WERI-Rb-1 (cell line): ENCODE measurements around the gene NCOA1.

ENCODE experiments used
- DNase-seq: peaks from one replicate; pipeline ENCODE4 v3.0.0-alpha.2; 2020
- H3K27ac ChIP-seq: fragments of 250-450 bp; sonication (Bioruptor Pico); 2 replicates; pipeline ENCODE4 v1.5.1; 2020; ENCODE audit warnings: mild to moderate bottlenecking, moderate library complexity
- H3K27me3 ChIP-seq: fragments of 250-450 bp; sonication (Bioruptor Pico); 2 replicates; pipeline ENCODE4 v1.5.1; 2021; ENCODE audit warnings: mild to moderate bottlenecking, low read depth, moderate library complexity; ENCODE audit not compliant: insufficient read depth, severe bottlenecking
- H3K36me3 ChIP-seq: fragments of 250-450 bp; sonication (Bioruptor Pico); 2 replicates; pipeline ENCODE4 v1.5.1; 2020; ENCODE audit warnings: mild to moderate bottlenecking, moderate library complexity
- H3K4me3 ChIP-seq: 2 replicates; pipeline ENCODE4 v1.5.1; 2011; ENCODE audit warnings: low read depth, mild to moderate bottlenecking, control low read depth, low read length
- H3K9me3 ChIP-seq: fragments of 250-450 bp; sonication (Bioruptor Pico); 2 replicates; pipeline ENCODE4 v1.5.1; 2021; ENCODE audit warnings: mild to moderate bottlenecking, moderate library complexity; ENCODE audit not compliant: severe bottlenecking
- CTCF ChIP-seq: IDR thresholded peaks from 2 replicates; pipeline ENCODE4 v1.5.1; 2011; ENCODE audit warnings: low read depth, mild to moderate bottlenecking, control low read depth, inconsistent platforms, low read length

Gene NCOA1

DNA sequence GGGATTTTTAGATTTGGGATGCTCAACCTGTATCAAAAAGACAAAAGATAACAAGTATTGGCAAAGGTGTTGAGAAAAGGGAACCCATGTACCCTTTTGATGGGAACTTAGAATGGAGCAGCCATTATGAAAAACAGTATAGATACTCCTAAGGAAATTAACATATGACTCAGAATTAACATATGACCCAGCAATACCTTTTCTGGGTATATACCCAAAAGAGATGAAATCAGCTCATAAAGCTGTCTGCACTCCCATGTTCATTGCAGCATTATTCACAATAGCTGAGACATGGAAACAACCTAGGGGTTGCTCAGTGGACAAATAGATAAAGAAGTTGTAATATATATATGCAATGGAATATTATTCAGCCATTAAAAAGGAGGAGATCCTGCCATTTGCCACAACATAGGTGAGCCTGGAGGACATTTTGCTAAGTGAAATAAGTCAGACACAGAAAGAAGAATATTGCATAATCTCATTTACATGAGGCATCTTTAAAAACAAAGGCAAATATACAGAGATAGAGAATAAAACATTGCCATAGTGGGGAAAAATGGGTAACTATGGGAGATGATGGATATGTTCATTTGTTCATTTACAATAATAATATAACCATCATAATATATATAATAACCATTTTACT is 160.1 kb downstream of the NCOA1 start:
- H3K36me3 ChIP-seq: no peaks in the 10 kb centered on the region
- H3K27ac ChIP-seq: no peak overlapping the region
- H3K27me3 ChIP-seq: no peaks in the 10 kb centered on the region

DNA sequence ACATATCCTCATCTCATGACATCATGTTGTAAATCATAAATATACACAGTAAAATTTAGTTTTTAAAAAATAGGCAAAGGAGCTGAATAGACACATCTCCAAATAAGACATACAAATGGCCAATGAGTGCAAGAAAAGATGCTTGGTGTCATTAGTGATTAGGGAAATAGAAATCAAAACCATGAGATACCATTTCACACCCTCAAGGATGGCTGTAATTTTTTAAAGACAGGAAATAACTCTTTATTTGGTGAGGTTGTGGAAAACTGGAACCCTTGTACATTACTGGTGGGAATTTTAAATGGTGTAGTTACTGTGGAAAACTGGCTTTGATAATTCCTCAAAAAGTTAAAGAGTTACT is 160.6 kb downstream of the NCOA1 start:
- Histone ChIP-seq H3K27ac (no peak overlapping the region), H3K4me3 (no peak overlapping the region), H3K36me3 (no peaks in the 10 kb centered on the region), H3K9me3 (no peaks in the 10 kb centered on the region), H3K27me3 (no peaks in the 10 kb centered on the region)
- no peak for DNase-seq
- TF ChIP-seq CTCF: no peak

More for the DNA sequence above, 160.1 kb downstream of the NCOA1 start:
- Histone ChIP-seq H3K9me3 (no peaks in the 10 kb centered on the region), H3K4me3 (no peak overlapping the region)
- TF ChIP-seq CTCF: no peak
- no peak for DNase-seq

DNA sequence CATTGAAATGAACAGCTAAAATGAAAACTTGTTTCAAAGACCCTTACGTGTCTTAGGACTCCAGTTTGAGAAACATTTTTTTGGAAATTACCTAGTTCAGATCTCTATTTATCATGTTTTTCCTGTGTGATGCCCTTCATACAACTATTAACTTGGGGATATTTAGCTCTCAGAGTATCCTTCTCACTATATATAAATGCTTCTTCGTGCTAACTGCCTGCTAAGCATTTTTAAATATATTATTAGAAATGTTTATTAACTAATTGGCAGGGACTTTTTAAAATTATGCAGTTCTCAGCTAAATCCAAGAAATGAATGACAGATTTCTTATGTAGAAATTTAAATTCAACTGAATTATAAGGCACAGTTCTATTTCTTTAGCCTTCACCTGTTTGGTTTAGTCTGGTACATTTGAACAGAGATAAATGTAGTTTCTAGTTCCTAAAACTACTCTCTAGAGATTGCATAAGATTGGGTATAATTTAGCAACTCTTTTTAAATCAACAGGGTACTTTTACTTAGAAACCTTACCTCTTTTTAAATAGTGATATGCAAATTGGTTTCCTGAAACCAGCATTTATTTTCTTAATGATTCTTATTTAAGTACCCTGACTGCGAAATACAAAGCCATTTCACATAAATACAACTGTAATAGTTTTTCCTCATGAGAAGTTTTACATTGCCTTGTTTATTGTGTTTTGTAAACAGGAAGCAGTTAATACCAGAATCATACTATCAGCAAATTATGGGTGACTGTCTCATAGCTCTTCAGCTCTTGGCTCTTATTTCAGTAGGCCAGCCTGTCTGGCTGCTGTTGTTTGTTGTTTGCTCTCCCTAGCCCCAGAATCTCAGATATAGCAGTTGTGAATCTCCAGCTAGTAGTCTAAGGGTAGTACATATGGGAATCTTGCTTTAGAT is 161.5 kb downstream of the NCOA1 start:
- Histone ChIP-seq H3K27ac (no peak overlapping the region), H3K36me3 (no peaks in the 10 kb centered on the region), H3K27me3 (no peaks in the 10 kb centered on the region), H3K4me3 (no peak overlapping the region), H3K9me3 (no peaks in the 10 kb centered on the region)
- no peak for DNase-seq
- TF ChIP-seq CTCF: no peak

- Histone ChIP-seq H3K9me3 (no peaks in the 10 kb centered on the region), H3K27me3 (no peaks in the 10 kb centered on the region), H3K36me3 (no peaks in the 10 kb centered on the region), H3K27ac (no peak overlapping the region), H3K4me3 (no peak overlapping the region)
- TF ChIP-seq CTCF: no peak
- DNase-seq: no peak
Measured at GRCh38 chr2:24657818-24658217, 166.8 kb downstream of the NCOA1 start.

- no peak overlapping the region for H3K4me3 ChIP-seq
- H3K27me3 ChIP-seq: no peaks in the 10 kb centered on the region
- H3K36me3 ChIP-seq: no peaks in the 10 kb centered on the region
- no peak overlapping the region for H3K27ac ChIP-seq
- no peaks in the 10 kb centered on the region for H3K9me3 ChIP-seq
- no peak for DNase-seq
- TF ChIP-seq CTCF: no peak
Measured at GRCh38 chr2:24658531-24659202, 167.6 kb downstream of the NCOA1 start.
